ENCODE results near the gene CD6. TPM values are rescaled to one million over a fixed set of nuclear protein-coding genes. Genes with fewer than 3 reads are reported as not detected.

CD6 gene
- total RNA-seq, 2 donors from 2014 or later, result 0.51 to 1.2 TPM

GRCh38 chr11:61055776-61056175, 84.3 kb downstream of the CD6 start:
- no peaks in the 10 kb centered on the region for H3K9me3 ChIP-seq
- H3K4me1 ChIP-seq (replicated peaks), result no peaks in the 10 kb centered on the region
- no peak overlapping the region for H3K27ac ChIP-seq
- H3K36me3 ChIP-seq, result no peaks in the 10 kb centered on the region
- intact Hi-C loops (cut with DNase I), result no loop called here
- TF ChIP-seq POLR2AphosphoS5 (IDR thresholded peaks at IDR 0.05) (no peak), POLR2A (IDR thresholded peaks at IDR 0.05) (no peak), CTCF (IDR thresholded peaks at IDR 0.05) (no peak)
- WGBS, result 96% methylated on average over 8 of the region's 8 CpGs
- no peak for DNase-seq (ENCODE audit: low spot score)
- no peak overlapping the region for H3K4me3 ChIP-seq
- H3K27me3 ChIP-seq (replicated peaks; ENCODE audit: insufficient read depth), result no peaks in the 10 kb centered on the region

GRCh38 chr11:61056571-61056970, 85.1 kb downstream of the CD6 start:
- no peaks in the 10 kb centered on the region for H3K27me3 ChIP-seq (replicated peaks; ENCODE audit: insufficient read depth)
- H3K9me3 ChIP-seq, result no peaks in the 10 kb centered on the region
- intact Hi-C loops (cut with DNase I), result no loop called here
- WGBS, result 72% methylated on average over 6 of the region's 6 CpGs
- H3K27ac ChIP-seq, result no peak overlapping the region
- H3K4me1 ChIP-seq (replicated peaks), result no peaks in the 10 kb centered on the region
- H3K4me3 ChIP-seq, result no peak overlapping the region
- TF ChIP-seq POLR2A (IDR thresholded peaks at IDR 0.05) (no peak), POLR2AphosphoS5 (IDR thresholded peaks at IDR 0.05) (no peak), CTCF (IDR thresholded peaks at IDR 0.05) (no peak)
- DNase-seq (ENCODE audit: low spot score), result no peak
- H3K36me3 ChIP-seq, result no peaks in the 10 kb centered on the region

- no peak for DNase-seq (ENCODE audit: low spot score)
- intact Hi-C loops (cut with DNase I), result no loop called here
- H3K4me3 ChIP-seq, result no peak overlapping the region
- no peaks in the 10 kb centered on the region for H3K27me3 ChIP-seq (replicated peaks; ENCODE audit: insufficient read depth)
- no peaks in the 10 kb centered on the region for H3K36me3 ChIP-seq
- H3K27ac ChIP-seq, result no peak overlapping the region
- 86% methylated on average over 7 of the region's 7 CpGs for WGBS
- no peaks in the 10 kb centered on the region for H3K4me1 ChIP-seq (replicated peaks)
- no peaks in the 10 kb centered on the region for H3K9me3 ChIP-seq
- TF ChIP-seq CTCF (IDR thresholded peaks at IDR 0.05) (no peak), POLR2AphosphoS5 (IDR thresholded peaks at IDR 0.05) (no peak), POLR2A (IDR thresholded peaks at IDR 0.05) (no peak)
Measured at GRCh38 chr11:61056981-61057380, 85.5 kb downstream of the CD6 start.

GRCh38 chr11:61057615-61058014, 86.1 kb downstream of the CD6 start:
- Histone ChIP-seq H3K4me1 (replicated peaks) (no peaks in the 10 kb centered on the region), H3K36me3 (no peaks in the 10 kb centered on the region), H3K4me3 (no peak overlapping the region), H3K27me3 (replicated peaks; ENCODE audit: insufficient read depth) (no peaks in the 10 kb centered on the region), H3K27ac (no peak overlapping the region), H3K9me3 (no peaks in the 10 kb centered on the region)
- TF ChIP-seq POLR2AphosphoS5 (IDR thresholded peaks at IDR 0.05), result no peak
- WGBS, result 88% methylated on average over 12 of the region's 12 CpGs
- no peak for DNase-seq (ENCODE audit: low spot score)
- intact Hi-C loops (cut with DNase I), result no loop called here

- 93% methylated on average over 14 of the region's 14 CpGs for WGBS
- Histone ChIP-seq H3K27ac (no peak overlapping the region), H3K4me1 (replicated peaks) (no peaks in the 10 kb centered on the region), H3K4me3 (no peak overlapping the region), H3K27me3 (replicated peaks; ENCODE audit: insufficient read depth) (no peaks in the 10 kb centered on the region), H3K36me3 (no peaks in the 10 kb centered on the region), H3K9me3 (no peaks in the 10 kb centered on the region)
- intact Hi-C loops (cut with DNase I), result no loop called here
- no peak for TF ChIP-seq POLR2A (IDR thresholded peaks at IDR 0.05)
- TF ChIP-seq CTCF (IDR thresholded peaks at IDR 0.05), result no peak
- no peak for TF ChIP-seq POLR2AphosphoS5 (IDR thresholded peaks at IDR 0.05)
- DNase-seq (ENCODE audit: low spot score), result no peak
Measured at GRCh38 chr11:61058583-61059259, 87.2 kb downstream of the CD6 start.

All from prostate gland (tissue), 2 donors.